Measurements from ENCODE around the gene LCN10. TPM values are rescaled to one million over a fixed set of nuclear protein-coding genes. Genes with fewer than 3 reads are reported as not detected.
"Not testable (repeated sequence)": the region's sequence is repeated elsewhere in the genome, so short reads cannot be mapped to it uniquely, and the experiment has no call there.

The LCN10 gene
- total RNA-seq, 1 experiment from 2014 or later = 1.5 TPM

DNA sequence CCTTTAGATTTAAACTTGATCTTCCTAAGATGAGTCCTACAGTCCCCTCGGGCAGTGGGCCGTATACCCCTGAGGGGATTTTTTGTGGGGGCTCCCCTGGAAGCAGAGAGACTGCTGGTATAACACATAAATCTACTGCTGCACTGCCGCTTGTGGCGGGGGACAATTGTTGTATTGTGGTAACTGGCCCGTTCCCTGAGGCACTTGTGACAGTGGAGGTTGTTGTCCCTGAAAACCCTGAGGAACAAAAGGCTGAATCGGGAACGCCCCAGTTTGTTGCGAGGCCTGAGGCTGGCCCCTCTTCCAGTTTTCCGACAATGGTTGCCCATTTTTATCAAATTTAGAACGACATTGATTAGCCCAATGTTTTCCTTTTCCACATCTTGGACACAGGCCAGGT is 43.7 kb upstream of the LCN10 start:
- TF ChIP-seq, protein P1, sequence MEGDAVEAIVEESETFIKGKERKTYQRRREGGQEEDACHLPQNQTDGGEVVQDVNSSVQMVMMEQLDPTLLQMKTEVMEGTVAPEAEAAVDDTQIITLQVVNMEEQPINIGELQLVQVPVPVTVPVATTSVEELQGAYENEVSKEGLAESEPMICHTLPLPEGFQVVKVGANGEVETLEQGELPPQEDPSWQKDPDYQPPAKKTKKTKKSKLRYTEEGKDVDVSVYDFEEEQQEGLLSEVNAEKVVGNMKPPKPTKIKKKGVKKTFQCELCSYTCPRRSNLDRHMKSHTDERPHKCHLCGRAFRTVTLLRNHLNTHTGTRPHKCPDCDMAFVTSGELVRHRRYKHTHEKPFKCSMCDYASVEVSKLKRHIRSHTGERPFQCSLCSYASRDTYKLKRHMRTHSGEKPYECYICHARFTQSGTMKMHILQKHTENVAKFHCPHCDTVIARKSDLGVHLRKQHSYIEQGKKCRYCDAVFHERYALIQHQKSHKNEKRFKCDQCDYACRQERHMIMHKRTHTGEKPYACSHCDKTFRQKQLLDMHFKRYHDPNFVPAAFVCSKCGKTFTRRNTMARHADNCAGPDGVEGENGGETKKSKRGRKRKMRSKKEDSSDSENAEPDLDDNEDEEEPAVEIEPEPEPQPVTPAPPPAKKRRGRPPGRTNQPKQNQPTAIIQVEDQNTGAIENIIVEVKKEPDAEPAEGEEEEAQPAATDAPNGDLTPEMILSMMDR (conservative IDR thresholded peaks at IDR 0.05) = no peak
- Histone ChIP-seq H2BK12ac (ENCODE audit: insufficient read length, low read depth, low read length) (no peak overlapping the region), H2BK15ac (ENCODE audit: low read depth, low read length) (no peak overlapping the region), H3K14ac (ENCODE audit: insufficient read depth, low read length) (no peak overlapping the region), H2AK5ac (ENCODE audit: insufficient read length, low read length) (no peak overlapping the region), H2AFZ (ENCODE audit: low read length) (no peak overlapping the region), H4K91ac (ENCODE audit: insufficient read length, low read depth, low read length) (no peak overlapping the region), H2BK20ac (ENCODE audit: low read depth, low read length, poor library complexity, severe bottlenecking) (no peak overlapping the region), H4K8ac (replicated peaks; ENCODE audit: insufficient read length, low read depth, low read length) (no peak overlapping the region), H3K27ac (ENCODE audit: insufficient read length, low read depth, low read length) (no peak overlapping the region), H3K4ac (ENCODE audit: low read depth, low read length) (no peak overlapping the region), H3K23ac (ENCODE audit: insufficient read length, low read depth, low read length) (no peak overlapping the region), H3K23me2 (ENCODE audit: insufficient read length, low read depth, low read length, poor library complexity, severe bottlenecking) (no peaks in the 10 kb centered on the region), H3K9me3 (ENCODE audit: control insufficient read depth, low read depth, low read length) (no peaks in the 10 kb centered on the region), H2BK120ac (ENCODE audit: low read depth, low read length, poor library complexity, severe bottlenecking) (no peak overlapping the region), H4K5ac (ENCODE audit: insufficient read length, low read depth, low read length) (no peak overlapping the region), H3K18ac (ENCODE audit: insufficient read length, low read depth, low read length) (no peak overlapping the region), H2BK5ac (ENCODE audit: insufficient read length, low read length) (no peak overlapping the region), H3K79me1 (ENCODE audit: insufficient read depth, low read depth, low read length, poor library complexity, severe bottlenecking) (no peaks in the 10 kb centered on the region), H3K27me3 (ENCODE audit: insufficient read depth, low read length) (no peaks in the 10 kb centered on the region), H3K4me1 (ENCODE audit: insufficient read depth, low read length) (no peaks in the 10 kb centered on the region), H3K56ac (ENCODE audit: insufficient read length, low read depth, low read length) (no peak overlapping the region), H3T11ph (ENCODE audit: low read length) (no peak overlapping the region), H4K20me1 (ENCODE audit: control insufficient read depth, insufficient read depth, insufficient read length) (no peaks in the 10 kb centered on the region), H3K4me2 (ENCODE audit: insufficient read depth, insufficient read length, low read length) (no peak overlapping the region), H3K9ac (ENCODE audit: extremely low read depth, insufficient read length, low read length) (no peak overlapping the region), H3K79me2 (ENCODE audit: insufficient read depth, low read length) (no peaks in the 10 kb centered on the region)
- no peaks in the 10 kb centered on the region for H3K9me3 Mint-ChIP-seq
- peaks cover 8 to 17% of the 10 kb centered on the region in 2 experiments for H3K4me1 Mint-ChIP-seq
- peaks cover 17% of the 10 kb centered on the region for H3K27me3 Mint-ChIP-seq (ENCODE audit: low read depth)
- H3K4me3 Mint-ChIP-seq = no peak overlapping the region
- DNase-seq = no peak
- no peak overlapping the region for H3K27ac Mint-ChIP-seq
- H3K36me3 Mint-ChIP-seq (ENCODE audit: insufficient read depth in 1 of 3, low read depth in 3 of 3) = no peaks in the 10 kb centered on the region
- no CpG with 5 or more reads among the region's 10 CpGs for WGBS (ENCODE audit: extremely low coverage, insufficient read length, low lambda C conversion rate)

DNA sequence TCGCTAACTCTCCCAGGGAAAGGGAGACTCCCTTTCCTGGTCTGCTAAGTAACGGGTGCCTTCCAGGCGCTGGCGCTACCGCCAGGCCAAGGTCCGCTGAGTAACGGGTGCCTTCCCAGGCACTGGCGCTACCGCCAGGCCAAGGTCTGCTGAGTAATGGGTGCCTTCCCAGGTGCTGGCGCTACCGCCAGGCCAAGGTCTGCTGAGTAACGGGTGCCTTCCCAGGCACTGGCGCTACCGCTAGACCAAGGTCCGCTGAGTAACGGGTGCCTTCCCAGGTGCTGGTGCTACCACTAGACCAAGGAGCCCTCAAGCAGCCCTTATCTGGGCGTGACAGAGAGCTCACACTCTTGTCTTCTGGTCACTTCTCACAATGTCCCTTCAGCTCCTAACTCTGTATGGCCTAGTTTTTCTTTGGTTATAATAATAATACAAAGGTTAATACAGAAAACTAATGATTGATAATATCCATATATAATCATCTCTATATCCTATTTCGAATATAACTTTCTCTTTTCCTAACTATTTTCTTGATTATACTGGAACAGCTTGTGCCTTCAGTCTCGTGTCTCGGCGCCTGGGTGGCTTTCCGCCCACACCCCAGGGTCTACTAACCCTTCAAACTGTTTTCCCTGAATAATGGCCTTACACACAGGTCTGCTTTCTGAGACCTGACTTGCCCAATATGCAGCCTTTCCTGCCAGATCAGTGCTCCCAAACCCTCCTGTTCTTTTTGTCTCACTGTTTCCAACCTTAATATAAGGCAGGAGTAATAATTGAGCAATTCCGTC is 43.0 kb upstream of the LCN10 start:
- not testable (repeated sequence) for H3K9me3 ChIP-seq (ENCODE audit: control insufficient read depth, low read depth, low read length); H3K4ac ChIP-seq (ENCODE audit: low read depth, low read length); H2AK5ac ChIP-seq (ENCODE audit: insufficient read length, low read length); H3K23me2 ChIP-seq (ENCODE audit: insufficient read length, low read depth, low read length, poor library complexity, severe bottlenecking); H3T11ph ChIP-seq (ENCODE audit: low read length); H3K18ac ChIP-seq (ENCODE audit: insufficient read length, low read depth, low read length); H3K23ac ChIP-seq (ENCODE audit: insufficient read length, low read depth, low read length); H3K36me3 Mint-ChIP-seq (ENCODE audit: insufficient read depth in 1 of 3, low read depth in 3 of 3); DNase-seq; H2BK5ac ChIP-seq (ENCODE audit: insufficient read length, low read length); H4K20me1 ChIP-seq (ENCODE audit: control insufficient read depth, insufficient read depth, insufficient read length); H4K8ac ChIP-seq (replicated peaks; ENCODE audit: insufficient read length, low read depth, low read length); H2AFZ ChIP-seq (ENCODE audit: low read length); H2BK12ac ChIP-seq (ENCODE audit: insufficient read length, low read depth, low read length); H3K56ac ChIP-seq (ENCODE audit: insufficient read length, low read depth, low read length); H3K4me1 ChIP-seq (ENCODE audit: insufficient read depth, low read length); H3K27ac ChIP-seq (ENCODE audit: insufficient read length, low read depth, low read length); H4K5ac ChIP-seq (ENCODE audit: insufficient read length, low read depth, low read length); H3K14ac ChIP-seq (ENCODE audit: insufficient read depth, low read length); H3K9ac ChIP-seq (ENCODE audit: extremely low read depth, insufficient read length, low read length); H3K4me2 ChIP-seq (ENCODE audit: insufficient read depth, insufficient read length, low read length); H3K79me2 ChIP-seq (ENCODE audit: insufficient read depth, low read length); H2BK15ac ChIP-seq (ENCODE audit: low read depth, low read length); H3K79me1 ChIP-seq (ENCODE audit: insufficient read depth, low read depth, low read length, poor library complexity, severe bottlenecking); H3K4me3 Mint-ChIP-seq; H4K91ac ChIP-seq (ENCODE audit: insufficient read length, low read depth, low read length); H3K9me3 Mint-ChIP-seq; H3K27me3 ChIP-seq (ENCODE audit: insufficient read depth, low read length); H2BK120ac ChIP-seq (ENCODE audit: low read depth, low read length, poor library complexity, severe bottlenecking); H3K27ac Mint-ChIP-seq; H2BK20ac ChIP-seq (ENCODE audit: low read depth, low read length, poor library complexity, severe bottlenecking)
- no CpG with 5 or more reads among the region's 23 CpGs for WGBS (ENCODE audit: extremely low coverage, insufficient read length, low lambda C conversion rate)
- peaks cover 22% of the 10 kb centered on the region for H3K27me3 Mint-ChIP-seq (ENCODE audit: low read depth)
- H3K4me1 Mint-ChIP-seq = peaks cover 8 to 17% of the 10 kb centered on the region in 2 experiments
